ENCODE measurements around the gene TRIM44. TPM values are rescaled to one million over a fixed set of nuclear protein-coding genes. Genes with fewer than 3 reads are reported as not detected.
"Not testable (repeated sequence)": the region's sequence is repeated elsewhere in the genome, so short reads cannot be mapped to it uniquely, and the experiment has no call there.

The TRIM44 gene
- total RNA-seq, 1 donor from 2014 or later, result 67.4 TPM

DNA sequence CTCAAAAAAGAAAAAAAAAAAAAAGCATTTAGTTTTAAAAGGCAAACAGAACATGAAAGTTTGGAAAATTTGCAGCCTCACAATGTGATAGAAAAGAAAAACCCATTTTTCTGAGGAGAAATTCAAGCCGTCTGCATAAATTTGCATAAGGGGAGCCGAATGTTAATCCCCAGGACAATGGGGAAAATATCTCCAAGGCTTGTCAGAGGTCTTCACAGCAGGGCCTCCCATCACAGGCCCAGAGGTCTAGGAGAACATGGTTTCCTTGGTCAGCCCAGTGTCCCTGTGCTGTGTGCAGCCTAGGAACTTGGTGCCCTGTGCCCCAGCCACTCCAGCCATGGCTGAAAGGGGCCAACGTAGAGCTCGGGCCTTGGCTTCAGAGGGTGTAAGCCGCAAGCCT lies 109.1 kb downstream of the TRIM44 start:
- H3K4me1 Mint-ChIP-seq, result no peaks in the 10 kb centered on the region

DNA sequence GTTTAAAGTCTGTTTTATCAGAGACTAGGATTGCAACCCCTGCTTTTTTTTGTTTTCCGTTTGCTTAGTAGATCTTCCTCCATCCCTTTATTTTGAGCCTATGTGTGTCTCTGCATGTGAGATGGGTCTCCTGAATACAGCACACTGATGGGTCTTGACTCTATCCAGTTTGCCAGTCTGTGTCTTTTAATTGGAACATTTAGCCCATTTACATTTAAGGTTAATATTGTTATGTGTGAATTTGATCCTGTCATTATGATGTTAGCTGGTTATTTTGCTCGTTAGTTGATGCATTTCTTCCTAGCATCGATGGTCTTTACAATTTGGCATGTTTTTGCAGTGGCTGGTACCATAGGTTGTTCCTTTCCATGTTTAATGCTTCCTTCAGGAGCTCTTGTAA lies 114.7 kb downstream of the TRIM44 start:
- not testable (repeated sequence) for H3K4me3 Mint-ChIP-seq; H3K27ac Mint-ChIP-seq (ENCODE audit: unreplicated experiment); H3K27me3 Mint-ChIP-seq (ENCODE audit: low read depth); DNase-seq (ENCODE audit: low read depth, low spot score)
- Mint-ChIP-seq H3K4me1 (peaks cover 12% of the 10 kb centered on the region), H3K9me3 (peaks cover 19% of the 10 kb centered on the region), H3K36me3 (ENCODE audit: low read depth) (peaks cover 57% of the 10 kb centered on the region)

More for the DNA sequence above, 109.1 kb downstream of the TRIM44 start:
- no peak overlapping the region for H3K27ac Mint-ChIP-seq (ENCODE audit: unreplicated experiment)
- no peaks in the 10 kb centered on the region for H3K27me3 Mint-ChIP-seq (ENCODE audit: low read depth)
- peaks cover 53% of the 10 kb centered on the region for H3K36me3 Mint-ChIP-seq (ENCODE audit: low read depth)
- H3K4me3 Mint-ChIP-seq, result no peak overlapping the region
- H3K9me3 Mint-ChIP-seq, result peaks cover 11% of the 10 kb centered on the region
- no peak for DNase-seq (ENCODE audit: low read depth, low spot score)
- TF ChIP-seq, protein P1, sequence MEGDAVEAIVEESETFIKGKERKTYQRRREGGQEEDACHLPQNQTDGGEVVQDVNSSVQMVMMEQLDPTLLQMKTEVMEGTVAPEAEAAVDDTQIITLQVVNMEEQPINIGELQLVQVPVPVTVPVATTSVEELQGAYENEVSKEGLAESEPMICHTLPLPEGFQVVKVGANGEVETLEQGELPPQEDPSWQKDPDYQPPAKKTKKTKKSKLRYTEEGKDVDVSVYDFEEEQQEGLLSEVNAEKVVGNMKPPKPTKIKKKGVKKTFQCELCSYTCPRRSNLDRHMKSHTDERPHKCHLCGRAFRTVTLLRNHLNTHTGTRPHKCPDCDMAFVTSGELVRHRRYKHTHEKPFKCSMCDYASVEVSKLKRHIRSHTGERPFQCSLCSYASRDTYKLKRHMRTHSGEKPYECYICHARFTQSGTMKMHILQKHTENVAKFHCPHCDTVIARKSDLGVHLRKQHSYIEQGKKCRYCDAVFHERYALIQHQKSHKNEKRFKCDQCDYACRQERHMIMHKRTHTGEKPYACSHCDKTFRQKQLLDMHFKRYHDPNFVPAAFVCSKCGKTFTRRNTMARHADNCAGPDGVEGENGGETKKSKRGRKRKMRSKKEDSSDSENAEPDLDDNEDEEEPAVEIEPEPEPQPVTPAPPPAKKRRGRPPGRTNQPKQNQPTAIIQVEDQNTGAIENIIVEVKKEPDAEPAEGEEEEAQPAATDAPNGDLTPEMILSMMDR (conservative IDR thresholded peaks at IDR 0.05), result no peak

DNA sequence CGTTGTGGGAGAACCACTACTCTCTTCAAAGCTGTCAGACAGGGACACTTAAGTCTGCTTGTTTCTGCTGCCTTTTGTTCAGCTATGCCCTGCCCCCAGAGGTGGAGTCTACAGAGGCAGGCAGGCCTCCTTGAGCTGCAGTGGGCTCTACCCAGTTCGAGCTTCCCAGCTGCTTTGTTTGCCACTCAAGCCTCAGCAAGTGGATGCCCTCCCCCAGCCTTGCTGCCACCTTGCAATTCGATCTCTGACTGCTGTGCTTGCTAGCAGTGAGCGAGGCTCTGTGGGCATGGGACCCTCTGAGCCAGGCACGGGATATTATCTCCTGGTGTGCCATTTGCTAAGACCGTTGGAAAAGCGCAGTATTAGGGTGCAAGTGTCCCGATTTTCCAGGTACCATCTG lies 116.4 kb downstream of the TRIM44 start:
- H3K4me3 Mint-ChIP-seq; H3K27me3 Mint-ChIP-seq (ENCODE audit: low read depth); H3K9me3 Mint-ChIP-seq; DNase-seq (ENCODE audit: low read depth, low spot score); H3K27ac Mint-ChIP-seq (ENCODE audit: unreplicated experiment): not testable (repeated sequence)
- Mint-ChIP-seq H3K36me3 (ENCODE audit: low read depth) (peaks cover 42% of the 10 kb centered on the region), H3K4me1 (peaks cover 12% of the 10 kb centered on the region)

DNA sequence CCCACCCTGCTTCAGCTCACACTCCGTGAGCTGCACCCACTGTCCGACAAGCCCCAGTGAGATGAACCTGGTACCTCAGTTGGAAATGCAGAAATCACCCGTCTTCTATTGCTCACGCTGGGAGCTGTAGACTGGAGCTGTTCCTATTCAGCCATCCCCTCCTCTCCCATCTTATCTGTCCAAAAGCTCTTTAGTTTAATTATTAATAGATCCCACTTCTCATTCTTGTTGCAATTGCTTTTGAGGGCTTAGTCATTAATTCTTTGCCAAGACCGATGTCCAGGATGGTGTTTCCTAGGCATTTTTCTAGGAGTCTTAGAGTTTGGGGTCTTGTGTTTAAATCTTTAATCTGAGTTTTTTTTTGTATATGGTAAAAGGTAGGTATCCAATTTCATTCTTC lies 116.8 kb downstream of the TRIM44 start:
- no peak for DNase-seq (ENCODE audit: low read depth, low spot score)
- no peak overlapping the region for H3K4me3 Mint-ChIP-seq
- no peaks in the 10 kb centered on the region for H3K27me3 Mint-ChIP-seq (ENCODE audit: low read depth)
- peaks cover 8% of the 10 kb centered on the region for H3K9me3 Mint-ChIP-seq
- H3K4me1 Mint-ChIP-seq, result peaks cover 12% of the 10 kb centered on the region
- peaks cover 37% of the 10 kb centered on the region for H3K36me3 Mint-ChIP-seq (ENCODE audit: low read depth)
- TF ChIP-seq, protein P1 (conservative IDR thresholded peaks at IDR 0.05), result no peak
- no peak overlapping the region for H3K27ac Mint-ChIP-seq (ENCODE audit: unreplicated experiment)

DNA sequence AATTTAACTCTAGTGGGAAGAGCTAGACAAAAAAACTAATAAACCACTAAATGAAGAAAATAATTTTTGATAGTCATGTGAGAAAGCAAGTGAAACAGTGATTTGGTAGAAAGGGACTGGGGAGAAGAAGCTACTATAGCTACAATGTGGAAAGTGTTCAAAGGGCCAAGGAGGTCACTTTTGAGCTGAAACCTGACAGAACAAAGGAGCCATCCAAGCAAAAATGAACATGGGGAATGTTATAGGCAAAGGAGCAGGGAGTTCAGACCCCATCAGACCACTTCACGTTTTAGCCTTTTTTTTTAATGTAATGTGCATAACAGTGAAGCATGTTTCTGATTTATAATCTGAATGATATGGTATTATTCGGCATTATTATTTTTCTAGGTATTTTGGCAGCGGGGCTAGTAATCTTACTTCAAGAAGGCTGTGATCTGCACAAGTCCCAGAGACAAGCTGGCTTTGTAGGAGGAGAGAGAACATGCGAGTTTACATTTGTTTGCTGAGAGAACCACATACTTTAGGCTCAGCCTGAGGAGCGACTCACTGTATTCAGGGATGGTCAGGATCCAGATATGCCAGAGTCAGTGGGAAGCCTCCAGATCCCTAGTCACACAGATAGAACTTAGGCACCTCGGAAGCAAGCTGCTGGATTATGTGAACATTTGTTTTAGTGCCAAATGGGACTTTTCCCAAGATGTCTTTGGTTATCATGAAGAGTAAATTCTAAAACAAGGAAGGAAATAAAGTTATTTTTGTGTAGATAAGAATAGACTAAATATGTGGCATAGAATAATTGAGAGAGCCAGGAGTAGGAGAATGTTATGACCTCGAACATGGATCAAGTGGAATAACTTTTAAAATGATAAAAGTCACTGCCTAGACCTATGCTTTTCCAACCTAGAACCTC lies 118.6 kb downstream of the TRIM44 start:
- TF ChIP-seq, protein P1 (conservative IDR thresholded peaks at IDR 0.05), result no peak
- Mint-ChIP-seq H3K36me3 (ENCODE audit: low read depth) (peaks cover 25% of the 10 kb centered on the region), H3K27me3 (ENCODE audit: low read depth) (no peaks in the 10 kb centered on the region), H3K9me3 (peaks cover 8% of the 10 kb centered on the region), H3K27ac (ENCODE audit: unreplicated experiment) (peak overlapping the region; percentile 46), H3K4me3 (no peak overlapping the region), H3K4me1 (peaks cover 14% of the 10 kb centered on the region)
- no peak for DNase-seq (ENCODE audit: low read depth, low spot score)

DNA sequence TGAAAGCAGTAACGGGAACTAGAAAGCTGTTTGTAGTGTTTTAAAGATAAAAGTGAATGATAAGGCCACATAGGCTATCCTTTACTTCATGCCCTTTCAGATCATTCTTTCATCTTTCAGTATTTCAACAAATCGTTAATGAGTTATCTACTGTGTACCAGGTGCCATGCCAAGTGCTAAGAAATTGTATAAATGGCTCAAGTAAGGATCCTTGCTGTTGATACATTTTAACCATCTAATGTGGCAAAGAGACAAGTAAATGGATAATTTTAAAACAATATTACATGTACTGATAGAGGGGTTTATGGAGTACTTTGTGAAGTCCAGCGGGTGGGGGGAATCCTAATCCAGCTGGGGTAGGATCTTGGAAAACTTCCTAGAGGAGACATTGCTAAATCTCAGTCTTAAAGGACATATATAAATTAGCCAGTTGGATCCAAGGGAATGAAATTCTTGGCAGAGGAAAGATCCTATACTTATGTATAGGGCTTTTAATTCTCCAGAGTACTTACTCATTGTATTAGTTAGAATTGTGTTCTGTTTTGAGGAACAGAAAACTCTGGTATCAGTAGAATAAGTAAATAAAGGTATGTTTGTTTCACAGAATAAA lies 119.4 kb downstream of the TRIM44 start:
- peaks cover 22% of the 10 kb centered on the region for H3K4me1 Mint-ChIP-seq
- H3K27me3 Mint-ChIP-seq (ENCODE audit: low read depth), result no peaks in the 10 kb centered on the region
- peaks cover 8% of the 10 kb centered on the region for H3K9me3 Mint-ChIP-seq
- peaks cover 20% of the 10 kb centered on the region for H3K36me3 Mint-ChIP-seq (ENCODE audit: low read depth)
- H3K27ac Mint-ChIP-seq (ENCODE audit: unreplicated experiment), result no peak overlapping the region
- DNase-seq (ENCODE audit: low read depth, low spot score), result no peak
- TF ChIP-seq, protein P1 (conservative IDR thresholded peaks at IDR 0.05), result no peak
- no peak overlapping the region for H3K4me3 Mint-ChIP-seq
